Measurements from ENCODE around the gene RNF169.

DNA sequence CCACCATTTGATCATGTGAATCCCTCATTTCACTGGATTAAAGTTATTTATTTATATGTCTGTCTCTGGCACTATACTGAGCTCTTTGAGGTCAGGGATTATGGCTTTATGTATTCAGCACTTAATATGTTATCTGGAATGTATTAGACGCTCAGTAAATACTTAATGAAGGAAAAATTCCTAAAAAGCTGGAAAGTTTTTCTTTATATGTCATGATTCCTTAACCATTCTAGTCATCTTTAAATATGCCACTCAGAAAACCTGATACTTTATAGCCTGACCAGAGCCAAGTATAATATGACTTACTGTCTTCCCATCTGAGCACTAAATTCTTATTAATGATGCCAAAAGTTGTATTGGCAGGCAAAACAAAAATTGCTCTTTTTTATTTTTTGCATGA, 27.1 kb downstream of the RNF169 start:
- TF ChIP-seq, protein P1, sequence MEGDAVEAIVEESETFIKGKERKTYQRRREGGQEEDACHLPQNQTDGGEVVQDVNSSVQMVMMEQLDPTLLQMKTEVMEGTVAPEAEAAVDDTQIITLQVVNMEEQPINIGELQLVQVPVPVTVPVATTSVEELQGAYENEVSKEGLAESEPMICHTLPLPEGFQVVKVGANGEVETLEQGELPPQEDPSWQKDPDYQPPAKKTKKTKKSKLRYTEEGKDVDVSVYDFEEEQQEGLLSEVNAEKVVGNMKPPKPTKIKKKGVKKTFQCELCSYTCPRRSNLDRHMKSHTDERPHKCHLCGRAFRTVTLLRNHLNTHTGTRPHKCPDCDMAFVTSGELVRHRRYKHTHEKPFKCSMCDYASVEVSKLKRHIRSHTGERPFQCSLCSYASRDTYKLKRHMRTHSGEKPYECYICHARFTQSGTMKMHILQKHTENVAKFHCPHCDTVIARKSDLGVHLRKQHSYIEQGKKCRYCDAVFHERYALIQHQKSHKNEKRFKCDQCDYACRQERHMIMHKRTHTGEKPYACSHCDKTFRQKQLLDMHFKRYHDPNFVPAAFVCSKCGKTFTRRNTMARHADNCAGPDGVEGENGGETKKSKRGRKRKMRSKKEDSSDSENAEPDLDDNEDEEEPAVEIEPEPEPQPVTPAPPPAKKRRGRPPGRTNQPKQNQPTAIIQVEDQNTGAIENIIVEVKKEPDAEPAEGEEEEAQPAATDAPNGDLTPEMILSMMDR (IDR thresholded peaks at IDR 0.05), result no peak
- no peak for TF ChIP-seq POLR2A (IDR thresholded peaks at IDR 0.05; ENCODE audit: low read depth)
- no peak for TF ChIP-seq EP300 (IDR thresholded peaks at IDR 0.05)
